ENCODE measurements around the gene METTL14. TPM values are rescaled to one million over a fixed set of nuclear protein-coding genes. Genes with fewer than 3 reads are reported as not detected.
A peak's percentile ranks its signal among the peaks of the same experiment; 100 is the strongest.

Gene METTL14
- polyA plus RNA-seq, 3 donors: 6.6 to 19.2 (median 8.2) TPM

GRCh38 chr4:118683513-118683912 is 1.7 kb upstream of the METTL14 start:
- H3K4me1 ChIP-seq (ENCODE audit: control insufficient read depth in 1 of 2, insufficient read depth in 2 of 2, low read length in 2 of 2): peaks cover 10 to 11% of the 10 kb centered on the region in 2 donors
- WGBS (ENCODE audit: insufficient coverage): 14% methylated on average over 1 of the region's 2 CpGs
- Mint-ChIP-seq H3K4me3 (no peak overlapping the region), H3K4me1 (peaks cover 13% of the 10 kb centered on the region), H3K27ac (no peak overlapping the region), H3K36me3 (peaks cover 8% of the 10 kb centered on the region in 2 donors), H3K27me3 (ENCODE audit: low read depth in 3 of 3) (peaks cover 2 to 5% (median 3%) of the 10 kb centered on the region in 3 donors), H3K9me3 (peaks cover 0 to 2% (median 0%) of the 10 kb centered on the region in 7 donors)
- H3K4me3 ChIP-seq (replicated peaks in 1 of 3; ENCODE audit: low read depth in 2 of 3, low read length in 3 of 3): no peak overlapping the region
- no peak for TF ChIP-seq CTCF (IDR thresholded peaks at IDR 0.05)
- H3K9ac ChIP-seq (ENCODE audit: insufficient read depth, low read length, poor library complexity, severe bottlenecking): no peak overlapping the region
- H4K20me1 ChIP-seq (ENCODE audit: insufficient read depth, low read length): peaks cover 5% of the 10 kb centered on the region
- H3K4me2 ChIP-seq (replicated peaks; ENCODE audit: extremely low read depth, low read length, poor library complexity, severe bottlenecking): no peak overlapping the region
- peaks cover 5 to 12% of the 10 kb centered on the region in 2 donors for H3K36me3 ChIP-seq (replicated peaks in 1 of 2; ENCODE audit: control insufficient read depth in 1 of 2, insufficient read depth in 2 of 2, low read length in 2 of 2)
- H2AFZ ChIP-seq (ENCODE audit: insufficient read depth, low read depth, low read length, poor library complexity, severe bottlenecking): peak overlapping the region; percentile 54
- H3K27me3 ChIP-seq (ENCODE audit: control insufficient read depth in 2 of 2, insufficient read depth in 2 of 2, low read length in 2 of 2): no peaks in the 10 kb centered on the region
- no peak overlapping the region for H3K27ac ChIP-seq (ENCODE audit: low read depth in 1 of 2, low read length in 2 of 2)
- peaks cover 27% of the 10 kb centered on the region for H3K79me2 ChIP-seq (ENCODE audit: insufficient read depth, low read length)
- no peaks in the 10 kb centered on the region for H3K9me3 ChIP-seq (replicated peaks in 1 of 2; ENCODE audit: control insufficient read depth in 1 of 2, insufficient read depth in 1 of 2, low read length in 2 of 2)
- intact Hi-C loops (cut with micrococcal nuclease): no loop called here
- DNase-seq: no peak

DNA sequence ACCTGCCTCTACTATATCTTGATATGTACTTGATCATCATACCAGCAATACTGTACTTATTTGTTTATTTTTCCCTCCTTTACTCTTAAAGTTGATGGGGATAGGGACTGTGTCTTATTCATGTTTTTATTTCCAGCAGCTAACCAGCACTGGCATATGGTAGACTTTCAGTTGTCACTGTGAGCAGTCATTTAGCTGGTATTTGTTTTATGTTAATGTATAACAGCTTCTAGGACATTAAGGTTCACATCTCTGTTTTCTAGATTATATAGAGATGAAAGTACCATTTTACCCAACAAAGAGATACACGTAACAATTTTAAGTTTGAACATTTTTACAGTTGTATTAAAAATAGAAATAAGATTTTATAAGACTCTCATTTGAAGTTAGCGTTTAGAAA is 17.9 kb downstream of the METTL14 start:
- Histone ChIP-seq H3K27me3 (ENCODE audit: control insufficient read depth in 2 of 2, insufficient read depth in 2 of 2, low read length in 2 of 2) (no peaks in the 10 kb centered on the region), H2AFZ (ENCODE audit: insufficient read depth, low read depth, low read length, poor library complexity, severe bottlenecking) (no peak overlapping the region), H3K4me1 (ENCODE audit: control insufficient read depth in 1 of 2, insufficient read depth in 2 of 2, low read length in 2 of 2) (no peaks in the 10 kb centered on the region), H3K4me2 (replicated peaks; ENCODE audit: extremely low read depth, low read length, poor library complexity, severe bottlenecking) (no peak overlapping the region), H3K79me2 (ENCODE audit: insufficient read depth, low read length) (no peaks in the 10 kb centered on the region), H4K20me1 (ENCODE audit: insufficient read depth, low read length) (no peaks in the 10 kb centered on the region), H3K9me3 (replicated peaks in 1 of 2; ENCODE audit: control insufficient read depth in 1 of 2, insufficient read depth in 1 of 2, low read length in 2 of 2) (no peaks in the 10 kb centered on the region), H3K27ac (ENCODE audit: low read depth in 1 of 2, low read length in 2 of 2) (no peak overlapping the region), H3K9ac (ENCODE audit: insufficient read depth, low read length, poor library complexity, severe bottlenecking) (no peak overlapping the region), H3K4me3 (replicated peaks in 1 of 3; ENCODE audit: low read depth in 2 of 3, low read length in 3 of 3) (no peak overlapping the region), H3K36me3 (replicated peaks in 1 of 2; ENCODE audit: control insufficient read depth in 1 of 2, insufficient read depth in 2 of 2, low read length in 2 of 2) (peaks cover 84 to 99% of the 10 kb centered on the region in 2 donors)
- DNase-seq: no peak
- no peak overlapping the region for H3K4me3 Mint-ChIP-seq
- intact Hi-C loops (cut with micrococcal nuclease): no loop called here
- no peak for TF ChIP-seq CTCF (IDR thresholded peaks at IDR 0.05)
- no CpG with 5 or more reads among the region's 2 CpGs for WGBS (ENCODE audit: insufficient coverage)
- peaks cover 73 to 86% of the 10 kb centered on the region in 2 donors for H3K36me3 Mint-ChIP-seq
- H3K9me3 Mint-ChIP-seq: no peaks in the 10 kb centered on the region
- H3K4me1 Mint-ChIP-seq: no peaks in the 10 kb centered on the region
- no peak overlapping the region for H3K27ac Mint-ChIP-seq
- peaks cover 0 to 1% (median 0%) of the 10 kb centered on the region in 3 donors for H3K27me3 Mint-ChIP-seq (ENCODE audit: low read depth in 3 of 3)
